HG03060 (cell line): Measurements from ENCODE around the gene SMU1.
"Not testable (repeated sequence)": the region's sequence is repeated elsewhere in the genome, so short reads cannot be mapped to it uniquely, and the experiment has no call there.

ENCODE experiments used
- ATAC-seq: cut with Tn5 transposase; IDR thresholded peaks from one replicate; pipeline ENCODE4 v1.9.1; 2021; ENCODE audit warnings: low read depth, moderate number of reproducible peaks; ENCODE audit not compliant: unreplicated experiment

Gene SMU1

GRCh38 chr9:33106372-33106771 is 29.9 kb upstream of the SMU1 start:
- ATAC-seq = no peak

GRCh38 chr9:33105959-33106358 is 29.5 kb upstream of the SMU1 start:
- ATAC-seq = no peak

- no peak for ATAC-seq
Observed at GRCh38 chr9:33105504-33105903, 29.0 kb upstream of the SMU1 start.

GRCh38 chr9:33104401-33104800 is 27.9 kb upstream of the SMU1 start:
- no peak for ATAC-seq

GRCh38 chr9:33103501-33104281 is 27.2 kb upstream of the SMU1 start:
- no peak for ATAC-seq

- no peak for ATAC-seq
Observed at GRCh38 chr9:33102551-33103210, 26.2 kb upstream of the SMU1 start.

- no peak for ATAC-seq
Observed at GRCh38 chr9:33101104-33101951, 24.9 kb upstream of the SMU1 start.

- ATAC-seq = no peak
Observed at GRCh38 chr9:33099754-33100153, 23.3 kb upstream of the SMU1 start.

GRCh38 chr9:33097192-33097591 is 20.7 kb upstream of the SMU1 start:
- no peak for ATAC-seq

GRCh38 chr9:33092634-33093033 is 16.2 kb upstream of the SMU1 start:
- no peak for ATAC-seq

- not testable (repeated sequence) for ATAC-seq
Observed at GRCh38 chr9:33085672-33086071, 9.2 kb upstream of the SMU1 start.

- ATAC-seq = no peak
Observed at GRCh38 chr9:33082538-33083326, 6.3 kb upstream of the SMU1 start.

- no peak for ATAC-seq
Observed at GRCh38 chr9:33082128-33082527, 5.7 kb upstream of the SMU1 start.

GRCh38 chr9:33081128-33081851 is 4.8 kb upstream of the SMU1 start:
- no peak for ATAC-seq

- no peak for ATAC-seq
Observed at GRCh38 chr9:33080534-33080933, 4.1 kb upstream of the SMU1 start.

- no peak for ATAC-seq
Observed at GRCh38 chr9:33068991-33069390, 7.5 kb downstream of the SMU1 start.

- no peak for ATAC-seq
Observed at GRCh38 chr9:33065157-33066076, 11.1 kb downstream of the SMU1 start.

GRCh38 chr9:33051144-33051543 is 25.3 kb downstream of the SMU1 start:
- ATAC-seq = no peak
